NT2/D1 (cell line): Measurements from ENCODE around the gene DOK3.

Source experiments
- DNase-seq: peaks from one replicate; pipeline ENCODE4 v3.0.0-alpha.2; 2011; ENCODE audit warnings: low read depth, low spot score
- H3K27me3 ChIP-seq: 2 replicates; pipeline ENCODE4 v1.6.0; 2011; ENCODE audit warnings: mild to moderate bottlenecking; ENCODE audit not compliant: insufficient read length, insufficient read depth
- H3K36me3 ChIP-seq: 2 replicates; pipeline ENCODE4 v1.6.1; 2011; ENCODE audit warnings: mild to moderate bottlenecking, low read length, mixed read lengths; ENCODE audit not compliant: insufficient read depth, insufficient read length
- H3K4me1 ChIP-seq: 2 replicates; pipeline ENCODE4 v1.5.1; 2011; ENCODE audit not compliant: insufficient read depth, insufficient read length
- H3K4me3 ChIP-seq: 2 replicates; pipeline ENCODE4 v1.5.1; 2011; ENCODE audit warnings: low read depth; ENCODE audit not compliant: insufficient read length
- H3K9ac ChIP-seq: 2 replicates; pipeline ENCODE4 v1.6.0; 2011; ENCODE audit warnings: low read depth; ENCODE audit not compliant: insufficient read length
- H3K9me3 ChIP-seq: 2 replicates; pipeline ENCODE4 v1.5.1; 2011; ENCODE audit warnings: mild to moderate bottlenecking, low read length; ENCODE audit not compliant: insufficient read depth
- SUZ12 ChIP-seq: IDR thresholded peaks from 2 replicates; pipeline ENCODE4 v1.6.1; 2011; ENCODE audit not compliant: insufficient read length, insufficient read depth; ENCODE audit errors: extremely low read depth
- YY1 ChIP-seq: IDR thresholded peaks from 2 replicates; pipeline ENCODE4 v1.6.1; 2011; ENCODE audit not compliant: insufficient read length, insufficient read depth
- ZNF274 ChIP-seq: IDR thresholded peaks from 2 replicates; pipeline ENCODE4 v1.6.1; 2011; ENCODE audit warnings: mild to moderate bottlenecking, low read depth, low read length

Gene DOK3

DNA sequence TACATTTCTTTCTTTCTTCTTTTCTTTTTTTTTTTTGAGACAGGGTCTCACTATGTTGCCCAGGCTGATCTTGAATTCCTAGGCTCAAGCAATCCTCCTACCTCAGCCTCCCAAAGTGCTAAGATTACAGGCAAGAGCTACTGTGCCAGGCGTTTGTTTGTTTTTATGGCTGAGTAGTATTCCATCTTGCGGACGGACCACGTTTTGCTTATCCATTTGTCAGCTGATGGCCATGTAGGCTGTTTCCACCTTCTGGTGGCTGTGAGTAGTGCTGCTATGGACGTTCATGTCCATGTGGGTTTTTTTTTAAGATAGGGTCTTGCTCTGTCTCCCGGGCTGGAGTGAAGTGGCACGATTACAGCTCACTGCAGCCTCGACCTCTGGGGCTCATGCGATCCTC is 2.5 kb downstream of the DOK3 start:
- H3K4me1 ChIP-seq = peaks cover 25% of the 10 kb centered on the region
- no peaks in the 10 kb centered on the region for H3K27me3 ChIP-seq
- no peak for TF ChIP-seq YY1
- TF ChIP-seq ZNF274 = no peak
- TF ChIP-seq SUZ12 = no peak
- DNase-seq = no peak
- no peak overlapping the region for H3K9ac ChIP-seq
- no peaks in the 10 kb centered on the region for H3K9me3 ChIP-seq
- H3K4me3 ChIP-seq = no peak overlapping the region
- H3K36me3 ChIP-seq = peaks cover 89% of the 10 kb centered on the region

DNA sequence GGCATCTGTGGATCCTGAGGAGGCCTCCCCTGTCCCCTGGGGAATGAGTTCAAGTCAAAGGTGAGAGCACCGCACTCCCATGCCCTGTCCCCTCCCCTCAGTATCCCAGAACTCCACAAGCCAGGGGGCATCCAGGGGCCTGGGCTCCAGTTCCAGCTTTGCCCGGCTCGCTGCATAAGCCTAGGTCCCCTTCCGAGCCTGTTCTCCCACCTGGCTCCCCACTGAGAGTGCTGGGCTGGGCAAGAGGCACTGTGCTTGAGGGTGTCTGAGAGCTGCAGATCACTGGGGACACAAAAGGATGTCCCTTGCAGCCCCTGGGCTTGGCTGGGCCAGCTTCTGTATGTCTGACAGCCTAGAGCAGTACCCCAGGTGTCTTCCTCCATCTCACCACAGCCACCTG is 4.6 kb downstream of the DOK3 start:
- Histone ChIP-seq H3K9ac (no peak overlapping the region), H3K4me1 (peaks cover 22% of the 10 kb centered on the region), H3K36me3 (peaks cover 68% of the 10 kb centered on the region)

GRCh38 chr5:177504086-177505056 is 5.3 kb downstream of the DOK3 start:
- H3K27me3 ChIP-seq = no peaks in the 10 kb centered on the region
- peak overlapping the region; percentile 3 for H3K9ac ChIP-seq
- no peaks in the 10 kb centered on the region for H3K9me3 ChIP-seq
- peaks cover 61% of the 10 kb centered on the region for H3K36me3 ChIP-seq
- peaks cover 15% of the 10 kb centered on the region for H3K4me1 ChIP-seq
- TF ChIP-seq SUZ12 (no peak), ZNF274 (no peak), YY1 (no peak)
- DNase-seq = no peak
- H3K4me3 ChIP-seq = no peak overlapping the region

More for the DNA sequence above, 4.6 kb downstream of the DOK3 start:
- TF ChIP-seq SUZ12 (no peak), ZNF274 (no peak), YY1 (no peak)
- H3K27me3 ChIP-seq = no peaks in the 10 kb centered on the region
- DNase-seq = no peak
- no peaks in the 10 kb centered on the region for H3K9me3 ChIP-seq
- H3K4me3 ChIP-seq = no peak overlapping the region

DNA sequence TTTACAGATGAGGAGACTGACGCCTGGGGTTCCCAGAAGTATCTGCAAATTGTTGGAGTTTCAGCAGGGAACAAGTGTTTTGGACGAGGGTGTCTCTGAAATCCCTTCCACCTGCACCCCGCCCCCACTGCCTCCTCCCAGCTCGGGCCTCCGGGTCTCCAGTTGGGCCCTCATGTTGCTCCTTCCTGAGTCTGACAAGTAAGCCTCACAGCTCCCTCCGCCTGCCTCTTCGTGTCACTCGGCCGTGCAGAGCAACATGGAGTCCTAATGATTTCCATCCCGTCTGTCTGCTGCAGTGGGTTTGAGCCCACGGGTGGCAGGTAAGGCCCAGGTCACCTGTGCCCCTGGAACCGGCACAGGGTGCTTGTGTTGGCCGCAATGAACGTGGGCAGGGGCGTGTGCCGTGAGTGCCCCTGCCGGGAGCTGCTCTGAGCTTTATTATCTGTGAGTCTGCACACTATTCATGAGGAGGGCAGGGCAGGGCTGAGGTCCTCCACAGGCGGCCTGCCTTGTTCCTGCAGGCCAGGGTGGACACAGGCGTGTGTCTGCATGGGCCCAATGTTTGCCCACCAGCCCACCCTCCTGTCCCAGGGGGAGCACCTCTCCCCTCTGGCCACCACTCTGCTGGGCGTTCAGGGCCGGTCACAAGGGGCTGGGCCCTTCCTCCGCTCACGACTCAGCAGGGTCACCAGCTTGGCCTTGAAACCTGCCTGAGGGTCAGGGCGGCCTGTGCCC is 6.1 kb downstream of the DOK3 start:
- H3K36me3 ChIP-seq = peaks cover 53% of the 10 kb centered on the region
- no peak overlapping the region for H3K4me3 ChIP-seq
- H3K4me1 ChIP-seq = peaks cover 13% of the 10 kb centered on the region

DNA sequence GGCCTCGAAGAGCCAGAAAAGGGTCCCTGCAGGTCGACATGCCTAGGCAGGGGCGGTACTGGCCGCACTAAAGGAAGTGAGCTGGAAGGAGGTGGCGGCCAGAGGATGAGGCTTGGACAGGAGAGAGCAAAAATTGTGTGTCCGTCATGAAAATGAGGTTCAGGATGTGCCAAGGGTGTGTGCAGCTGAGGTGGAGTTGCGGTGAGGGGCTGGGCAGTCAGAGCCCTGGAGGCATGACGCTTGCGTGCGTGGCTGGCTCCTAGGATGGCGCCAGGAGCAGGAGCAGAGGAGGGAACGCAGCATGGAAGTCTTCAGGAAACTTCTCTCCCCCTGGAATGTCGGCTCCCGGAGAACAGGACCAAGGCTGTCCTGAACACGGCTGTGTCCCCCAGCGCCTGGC is 6.7 kb downstream of the DOK3 start:
- Histone ChIP-seq H3K4me3 (no peak overlapping the region), H3K9ac (no peak overlapping the region), H3K36me3 (peaks cover 46% of the 10 kb centered on the region), H3K9me3 (no peaks in the 10 kb centered on the region), H3K4me1 (peaks cover 15% of the 10 kb centered on the region), H3K27me3 (peaks cover 11% of the 10 kb centered on the region)
- DNase-seq = no peak
- TF ChIP-seq ZNF274 (no peak), SUZ12 (no peak), YY1 (no peak)

More for the DNA sequence above, 6.1 kb downstream of the DOK3 start:
- TF ChIP-seq ZNF274 = no peak
- no peak for TF ChIP-seq YY1
- TF ChIP-seq SUZ12 = no peak
- Histone ChIP-seq H3K9ac (peak overlapping the region; percentile 3), H3K9me3 (no peaks in the 10 kb centered on the region), H3K27me3 (peaks cover 5% of the 10 kb centered on the region)
- DNase-seq = no peak

DNA sequence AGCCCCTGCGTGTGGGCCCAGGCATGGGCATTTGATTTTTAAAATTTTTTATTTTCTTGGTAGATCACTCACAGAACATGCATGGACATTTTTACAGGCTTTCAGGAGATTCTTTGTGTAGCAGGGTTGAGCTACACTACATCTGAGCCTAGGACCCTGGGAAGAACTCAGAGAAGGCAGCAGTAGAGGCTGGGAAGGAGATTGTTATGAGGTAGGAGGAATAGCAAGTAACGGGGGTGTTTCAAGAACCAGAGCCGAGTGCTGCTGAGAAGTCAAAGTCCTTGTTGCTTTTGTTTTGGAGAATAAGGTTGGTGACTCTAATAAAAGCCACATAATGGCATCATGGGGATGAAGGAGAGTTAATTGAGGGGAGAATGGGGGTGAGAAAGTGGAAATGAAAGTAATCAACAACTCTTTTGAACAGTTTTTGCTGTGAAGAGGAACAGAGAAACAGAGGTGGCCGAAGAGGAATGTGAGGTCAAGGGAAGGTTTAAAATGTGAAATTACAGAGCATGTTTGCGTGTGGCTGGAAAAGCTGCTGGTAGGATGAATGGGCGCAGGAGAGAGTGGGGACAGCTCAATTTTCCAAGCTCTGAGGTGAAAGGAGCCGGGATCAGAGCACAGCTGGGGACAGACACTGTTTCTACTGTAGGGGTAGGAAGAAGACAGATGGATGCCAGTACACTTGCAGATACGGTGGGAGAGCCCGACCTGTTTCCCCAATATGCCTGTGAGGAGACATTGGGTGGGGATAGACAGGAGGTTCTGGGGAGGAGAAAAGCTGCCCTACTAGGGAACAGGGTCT is 7.5 kb downstream of the DOK3 start:
- TF ChIP-seq YY1 (no peak), SUZ12 (no peak), ZNF274 (no peak)
- Histone ChIP-seq H3K4me1 (peaks cover 15% of the 10 kb centered on the region), H3K36me3 (peaks cover 38% of the 10 kb centered on the region), H3K9ac (peak overlapping the region; percentile 11), H3K27me3 (peaks cover 11% of the 10 kb centered on the region), H3K4me3 (no peak overlapping the region), H3K9me3 (no peaks in the 10 kb centered on the region)
- no peak for DNase-seq
